ENCODE data around the gene KCTD19. TPM values are rescaled to one million over a fixed set of nuclear protein-coding genes. Genes with fewer than 3 reads are reported as not detected.

The KCTD19 gene
- total and polyA plus RNA-seq, 10 donors: 0.16 to 0.73 (median 0.41) TPM; not detected in 2

DNA sequence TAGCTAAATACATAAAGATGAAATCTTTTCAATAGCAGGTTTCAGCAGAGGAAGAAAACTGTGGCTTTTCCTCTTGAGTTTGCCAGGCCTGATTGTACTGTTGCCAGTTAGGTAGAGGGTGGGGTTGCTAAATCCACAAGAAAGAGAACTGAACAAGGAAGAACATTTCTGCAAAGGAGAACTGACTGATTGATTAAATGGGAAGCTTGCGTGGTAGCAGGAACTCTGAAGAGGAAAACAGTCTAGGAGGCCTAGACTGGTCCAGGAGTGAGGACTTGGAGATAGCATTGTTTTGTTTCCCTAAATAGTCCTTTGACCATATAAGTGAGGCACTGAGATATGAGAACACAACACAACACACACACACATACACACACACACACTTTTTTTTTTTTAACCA lies 18.9 kb upstream of the KCTD19 start:
- H3K4me1 ChIP-seq: no peaks in the 10 kb centered on the region
- no peak for DNase-seq
- no peak overlapping the region for H3K4me3 ChIP-seq
- intact Hi-C loops (cut with DNase I; ENCODE audit: low total_unique reads): no loop called here
- no peaks in the 10 kb centered on the region for H3K27me3 ChIP-seq (replicated peaks in 1 of 7)
- TF ChIP-seq, protein P1, sequence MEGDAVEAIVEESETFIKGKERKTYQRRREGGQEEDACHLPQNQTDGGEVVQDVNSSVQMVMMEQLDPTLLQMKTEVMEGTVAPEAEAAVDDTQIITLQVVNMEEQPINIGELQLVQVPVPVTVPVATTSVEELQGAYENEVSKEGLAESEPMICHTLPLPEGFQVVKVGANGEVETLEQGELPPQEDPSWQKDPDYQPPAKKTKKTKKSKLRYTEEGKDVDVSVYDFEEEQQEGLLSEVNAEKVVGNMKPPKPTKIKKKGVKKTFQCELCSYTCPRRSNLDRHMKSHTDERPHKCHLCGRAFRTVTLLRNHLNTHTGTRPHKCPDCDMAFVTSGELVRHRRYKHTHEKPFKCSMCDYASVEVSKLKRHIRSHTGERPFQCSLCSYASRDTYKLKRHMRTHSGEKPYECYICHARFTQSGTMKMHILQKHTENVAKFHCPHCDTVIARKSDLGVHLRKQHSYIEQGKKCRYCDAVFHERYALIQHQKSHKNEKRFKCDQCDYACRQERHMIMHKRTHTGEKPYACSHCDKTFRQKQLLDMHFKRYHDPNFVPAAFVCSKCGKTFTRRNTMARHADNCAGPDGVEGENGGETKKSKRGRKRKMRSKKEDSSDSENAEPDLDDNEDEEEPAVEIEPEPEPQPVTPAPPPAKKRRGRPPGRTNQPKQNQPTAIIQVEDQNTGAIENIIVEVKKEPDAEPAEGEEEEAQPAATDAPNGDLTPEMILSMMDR (IDR thresholded peaks at IDR 0.05 in 8 of 11, conservative IDR thresholded peaks at IDR 0.05 in 3 of 11): no peak
- TF ChIP-seq POLR2A (IDR thresholded peaks at IDR 0.05) (no peak), POLR2AphosphoS5 (IDR thresholded peaks at IDR 0.05) (no peak)
- no peaks in the 10 kb centered on the region for H3K9me3 ChIP-seq
- H3K27ac ChIP-seq: no peak overlapping the region
- no peaks in the 10 kb centered on the region for H3K36me3 ChIP-seq
- WGBS, 5 donors: 31 to 87% (median 59%) methylated on average over 1 of the region's 1 CpG

DNA sequence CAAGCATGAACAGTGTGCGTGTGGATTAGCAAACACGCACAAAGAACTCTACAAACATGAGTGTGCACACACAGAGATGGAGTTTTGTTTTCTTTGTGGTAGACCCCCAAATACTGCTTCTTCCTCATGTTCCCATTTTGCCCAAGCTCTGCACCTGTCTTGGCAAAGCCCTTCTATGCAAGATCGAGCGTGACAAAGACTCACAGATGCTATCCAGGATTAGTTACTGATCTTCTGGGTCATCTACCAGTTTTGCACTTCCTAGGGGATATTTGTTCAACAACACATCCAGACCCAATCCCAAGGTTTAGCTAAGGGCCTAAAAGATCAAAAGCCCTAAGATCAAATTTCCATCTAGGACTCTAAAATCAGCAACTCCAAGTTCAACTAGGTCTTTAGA lies 16.1 kb upstream of the KCTD19 start:
- no peak for DNase-seq
- H3K9me3 ChIP-seq: no peaks in the 10 kb centered on the region
- 91 to 98% (median 97%) methylated on average over 4 of the region's 4 CpGs for WGBS, 5 donors
- H3K27me3 ChIP-seq (replicated peaks in 1 of 7): no peaks in the 10 kb centered on the region
- no peak overlapping the region for H3K4me3 ChIP-seq
- no peaks in the 10 kb centered on the region for H3K36me3 ChIP-seq
- no peak for TF ChIP-seq POLR2AphosphoS5 (IDR thresholded peaks at IDR 0.05)
- no peak for TF ChIP-seq POLR2A (IDR thresholded peaks at IDR 0.05)
- TF ChIP-seq, protein P1 (IDR thresholded peaks at IDR 0.05 in 8 of 11, conservative IDR thresholded peaks at IDR 0.05 in 3 of 11): no peak
- intact Hi-C loops (cut with DNase I; ENCODE audit: low total_unique reads): no loop called here
- no peak overlapping the region for H3K27ac ChIP-seq
- H3K4me1 ChIP-seq: no peaks in the 10 kb centered on the region

DNA sequence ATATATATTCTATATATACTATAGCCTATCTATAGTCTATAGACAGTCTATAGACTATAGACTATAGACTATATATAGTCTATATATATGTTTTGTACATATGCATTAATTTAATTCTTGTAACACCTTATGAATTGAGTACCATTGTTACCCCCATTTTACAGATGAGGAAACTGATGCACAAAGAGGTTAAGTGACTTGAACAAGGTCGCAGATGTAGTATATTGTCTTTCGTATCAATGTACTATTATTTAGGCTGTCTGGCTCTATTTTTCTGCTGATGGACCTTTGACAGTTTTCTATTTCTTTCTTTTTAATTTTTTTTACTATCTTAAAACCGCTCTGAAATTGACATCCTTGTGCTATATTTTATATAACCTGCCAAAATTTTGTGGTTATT lies 14.7 kb upstream of the KCTD19 start:
- Histone ChIP-seq H3K4me1 (no peaks in the 10 kb centered on the region), H3K27me3 (replicated peaks in 1 of 7) (no peaks in the 10 kb centered on the region), H3K36me3 (no peaks in the 10 kb centered on the region), H3K9me3 (no peaks in the 10 kb centered on the region), H3K27ac (no peak overlapping the region), H3K4me3 (no peak overlapping the region)
- DNase-seq: no peak
- TF ChIP-seq, protein P1 (IDR thresholded peaks at IDR 0.05 in 8 of 11, conservative IDR thresholded peaks at IDR 0.05 in 3 of 11): no peak
- TF ChIP-seq POLR2A (IDR thresholded peaks at IDR 0.05) (no peak), POLR2AphosphoS5 (IDR thresholded peaks at IDR 0.05) (no peak)
- intact Hi-C loops (cut with DNase I; ENCODE audit: low total_unique reads): no loop called here
- WGBS, 5 donors: 85 to 93% (median 90%) methylated on average over 3 of the region's 3 CpGs

DNA sequence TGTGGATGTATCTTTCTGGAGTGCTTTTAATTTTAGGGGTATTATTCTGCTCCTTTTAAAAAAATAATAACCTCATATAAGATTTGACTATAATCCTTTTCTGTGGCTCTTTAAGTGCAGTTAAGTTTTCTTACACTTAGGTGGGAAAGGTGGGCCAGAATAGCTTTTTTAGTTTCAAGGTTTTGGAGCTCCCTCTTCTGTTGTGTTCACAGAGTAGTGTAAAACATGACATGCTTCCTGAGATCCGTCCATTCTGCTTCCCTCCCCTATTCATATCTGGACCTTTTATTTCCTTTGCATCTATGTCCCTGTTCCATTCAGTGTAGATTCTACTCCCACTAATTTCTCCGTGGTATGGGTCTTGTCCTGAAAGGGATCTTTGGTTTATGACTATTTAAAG lies 12.9 kb upstream of the KCTD19 start:
- no peak for DNase-seq
- no peak overlapping the region for H3K4me3 ChIP-seq
- TF ChIP-seq, protein P1 (IDR thresholded peaks at IDR 0.05 in 8 of 11, conservative IDR thresholded peaks at IDR 0.05 in 3 of 11): peak in 2 of 11 experiments; percentile 11 to 27
- no peak for TF ChIP-seq POLR2A (IDR thresholded peaks at IDR 0.05)
- peaks cover 0 to 15% (median 13%) of the 10 kb centered on the region in 8 donors for H3K9me3 ChIP-seq
- H3K27ac ChIP-seq: no peak overlapping the region
- 33 to 56% (median 40%) methylated on average over 2 of the region's 2 CpGs for whole genome bisulfite sequencing, 5 donors
- intact Hi-C loops (cut with DNase I; ENCODE audit: low total_unique reads): no loop called here
- no peaks in the 10 kb centered on the region for H3K27me3 ChIP-seq (replicated peaks in 1 of 7)
- H3K4me1 ChIP-seq: no peaks in the 10 kb centered on the region
- no peaks in the 10 kb centered on the region for H3K36me3 ChIP-seq
